ENCODE measurements around the gene SMIM36.
"Not testable (repeated sequence)": the region's sequence is repeated elsewhere in the genome, so short reads cannot be mapped to it uniquely, and the experiment has no call there.

SMIM36 gene

GRCh38 chr17:55513885-55514590 lies 2.8 kb upstream of the SMIM36 start:
- in situ Hi-C loops (cut with HindIII; ENCODE audit: low sequenced_read_pairs) = loop anchor here (5.0 kb wide), 1 partner anchor 157 kb away; no protein-coding TSS in a partner anchor

DNA sequence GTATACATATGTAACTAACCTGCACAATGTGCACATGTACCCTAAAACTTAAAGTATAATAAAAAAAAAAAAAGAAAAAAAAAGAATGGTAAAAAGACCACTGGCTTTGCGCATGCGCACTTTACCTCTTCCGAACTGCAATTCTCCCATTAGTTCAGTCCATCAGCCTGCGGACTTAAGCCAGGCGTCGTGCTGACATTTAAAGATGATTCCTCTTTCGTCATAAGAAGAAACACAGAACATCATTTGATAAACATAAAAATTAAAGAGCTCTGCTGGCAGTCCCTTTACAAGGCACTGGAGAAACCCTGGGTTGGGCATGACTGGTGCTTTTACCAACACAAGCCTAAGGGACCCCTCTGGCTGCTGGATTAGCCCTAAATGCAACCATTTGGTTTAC lies 3.6 kb downstream of the SMIM36 start:
- in situ Hi-C loops (cut with HindIII; ENCODE audit: low sequenced_read_pairs) = not testable (repeated sequence)

DNA sequence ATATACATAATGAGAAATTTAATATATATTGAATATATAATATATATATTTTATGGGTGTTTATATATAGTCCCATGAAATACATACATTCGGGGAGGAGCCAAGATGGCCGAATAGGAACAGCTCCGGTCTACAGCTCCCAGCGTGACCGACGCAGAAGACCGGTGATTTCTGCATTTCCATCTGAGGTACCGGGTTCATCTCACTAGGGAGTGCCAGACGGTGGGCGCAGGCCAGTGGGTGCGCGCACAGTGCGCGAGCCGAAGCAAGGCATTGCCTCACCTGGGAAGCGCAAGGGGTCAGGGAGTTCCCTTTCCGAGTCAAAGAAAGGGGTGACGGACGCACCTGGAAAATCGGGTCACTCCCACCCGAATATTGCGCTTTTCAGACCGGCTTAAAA lies 9.6 kb downstream of the SMIM36 start:
- in situ Hi-C loops (cut with HindIII; ENCODE audit: low sequenced_read_pairs) = not testable (repeated sequence)

DNA sequence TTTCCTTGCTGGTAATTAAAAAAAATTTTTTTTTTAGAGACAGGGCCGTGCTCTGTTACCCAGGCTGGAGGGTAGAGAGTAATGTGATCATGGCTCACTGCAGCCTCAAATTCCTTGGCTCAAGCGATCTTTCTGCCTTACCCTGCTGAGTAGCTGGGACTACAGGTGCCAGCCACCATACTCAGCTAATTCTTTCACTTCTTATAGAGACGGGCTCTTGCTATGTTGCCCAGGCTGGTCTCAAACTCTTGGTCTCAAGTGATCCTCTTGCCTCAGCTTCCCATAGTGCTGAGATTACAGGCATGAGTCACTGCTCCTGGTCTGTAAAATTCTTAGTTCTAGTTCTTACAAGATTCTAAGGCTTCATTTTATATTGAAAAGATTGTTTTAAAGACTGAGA lies 11.1 kb downstream of the SMIM36 start:
- in situ Hi-C loops (cut with HindIII; ENCODE audit: low sequenced_read_pairs) = no loop called here

GRCh38 chr17:55496094-55496881 lies 15.0 kb downstream of the SMIM36 start:
- in situ Hi-C loops (cut with HindIII; ENCODE audit: low sequenced_read_pairs) = no loop called here

DNA sequence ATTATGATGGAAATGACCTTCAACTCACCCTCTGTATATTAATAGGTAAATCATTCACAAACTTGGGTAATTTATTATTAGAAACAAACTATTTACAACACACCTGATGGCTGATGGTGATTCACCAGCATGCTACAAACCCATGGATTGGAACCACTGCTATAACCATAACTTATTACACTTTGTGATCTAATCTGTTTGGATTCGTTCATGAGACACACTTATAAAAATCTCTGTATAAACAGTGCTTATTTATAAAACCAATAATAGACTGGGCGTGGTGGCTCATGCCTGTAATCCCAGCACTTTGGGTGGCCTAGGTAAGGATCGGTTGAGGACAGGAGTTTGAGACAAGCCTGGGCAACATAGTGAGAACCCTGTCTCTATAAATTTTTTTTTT lies 16.0 kb downstream of the SMIM36 start:
- in situ Hi-C loops (cut with HindIII; ENCODE audit: low sequenced_read_pairs) = no loop called here

DNA sequence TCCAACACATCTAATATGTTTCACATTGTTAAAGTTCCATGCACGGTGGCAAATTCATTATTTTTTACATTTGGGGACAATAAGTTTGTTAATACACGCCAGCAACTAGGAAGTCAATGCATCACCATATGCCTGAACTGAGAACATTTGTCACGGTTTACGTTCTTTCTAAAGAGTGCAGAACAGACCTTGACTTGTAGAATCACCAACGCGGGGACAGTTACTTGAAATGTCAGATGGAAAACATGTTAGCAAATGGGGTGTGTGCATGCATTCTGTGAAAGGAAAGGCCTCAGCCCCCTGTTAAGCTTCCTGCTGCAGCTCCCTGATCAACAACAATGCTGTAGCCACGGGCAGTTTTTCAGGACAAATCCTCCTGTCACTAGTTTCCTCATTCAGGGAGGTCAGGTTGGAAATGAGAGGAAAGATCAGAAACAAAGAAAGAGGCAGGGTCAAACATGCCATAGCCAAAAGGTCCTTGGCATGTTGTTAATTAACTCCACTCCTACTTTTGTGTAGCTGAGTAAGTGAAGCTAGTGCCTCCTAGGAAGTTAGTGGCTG lies 18.4 kb downstream of the SMIM36 start:
- in situ Hi-C loops (cut with HindIII; ENCODE audit: low sequenced_read_pairs) = no loop called here

DNA sequence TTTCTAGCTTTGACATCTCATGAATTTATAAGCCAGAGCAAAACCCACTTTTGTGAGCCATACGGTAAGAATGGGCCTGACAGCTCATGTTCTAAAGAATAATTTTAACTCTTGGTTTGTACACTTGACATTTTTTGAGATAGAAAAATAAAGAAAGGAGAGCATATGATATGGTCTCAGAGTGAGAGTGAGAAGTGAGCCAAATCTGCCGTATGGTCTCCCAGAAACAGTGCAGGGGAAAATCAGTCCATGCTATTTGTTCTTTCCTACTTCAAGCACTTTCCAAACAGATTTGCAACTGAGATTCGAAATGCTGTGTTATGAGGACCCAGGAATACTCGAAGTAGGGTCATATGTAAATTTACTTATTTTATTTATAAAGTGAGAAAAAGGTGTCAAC lies 20.9 kb downstream of the SMIM36 start:
- in situ Hi-C loops (cut with HindIII; ENCODE audit: low sequenced_read_pairs) = no loop called here

- in situ Hi-C loops (cut with HindIII; ENCODE audit: low sequenced_read_pairs) = no loop called here
These were observed 23.4 kb downstream of the SMIM36 start for GRCh38 chr17:55487695-55488432.

GRCh38 chr17:55484575-55484974 lies 26.7 kb downstream of the SMIM36 start:
- in situ Hi-C loops (cut with HindIII; ENCODE audit: low sequenced_read_pairs) = no loop called here

DNA sequence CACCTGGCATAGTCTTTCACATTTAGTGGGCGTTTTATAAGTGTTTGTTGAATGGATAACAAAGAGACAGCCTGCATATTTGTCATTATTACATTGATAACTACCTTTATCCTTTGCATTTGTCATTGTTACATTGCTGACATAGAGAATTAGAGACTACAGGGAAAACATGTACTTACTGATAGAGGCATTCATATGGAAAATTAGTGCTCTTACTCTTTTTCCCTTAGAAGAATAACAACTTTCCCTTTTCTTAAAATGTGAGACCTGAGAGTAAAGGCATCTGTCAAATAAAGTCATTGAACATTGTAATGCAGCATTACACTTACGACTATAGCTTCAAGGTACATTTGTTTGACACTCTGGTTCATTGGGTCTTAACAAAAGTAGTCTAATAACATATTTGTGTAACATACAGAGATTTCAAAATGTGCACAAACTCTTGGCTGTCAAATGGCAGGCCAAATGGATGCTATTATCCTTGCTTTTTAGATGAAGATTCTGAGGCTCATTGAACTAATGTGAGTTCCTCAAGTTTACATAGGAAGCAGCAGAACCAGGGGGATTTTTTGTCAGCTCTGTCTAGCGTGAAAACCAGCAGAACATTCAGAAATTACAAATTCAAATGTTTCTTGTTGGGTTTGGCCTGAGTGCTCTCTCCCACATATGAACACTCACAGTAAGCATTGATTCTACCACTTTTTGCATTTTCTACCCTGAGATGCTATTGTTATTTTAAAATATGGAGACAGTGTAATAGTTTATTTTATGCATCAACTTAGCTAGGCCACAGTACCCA lies 28.5 kb downstream of the SMIM36 start:
- in situ Hi-C loops (cut with HindIII; ENCODE audit: low sequenced_read_pairs) = no loop called here

- in situ Hi-C loops (cut with HindIII; ENCODE audit: low sequenced_read_pairs) = no loop called here
These were observed 30.5 kb downstream of the SMIM36 start for GRCh38 chr17:55480631-55481315.

- in situ Hi-C loops (cut with HindIII; ENCODE audit: low sequenced_read_pairs) = no loop called here
These were observed 31.3 kb downstream of the SMIM36 start for GRCh38 chr17:55479903-55480302.

DNA sequence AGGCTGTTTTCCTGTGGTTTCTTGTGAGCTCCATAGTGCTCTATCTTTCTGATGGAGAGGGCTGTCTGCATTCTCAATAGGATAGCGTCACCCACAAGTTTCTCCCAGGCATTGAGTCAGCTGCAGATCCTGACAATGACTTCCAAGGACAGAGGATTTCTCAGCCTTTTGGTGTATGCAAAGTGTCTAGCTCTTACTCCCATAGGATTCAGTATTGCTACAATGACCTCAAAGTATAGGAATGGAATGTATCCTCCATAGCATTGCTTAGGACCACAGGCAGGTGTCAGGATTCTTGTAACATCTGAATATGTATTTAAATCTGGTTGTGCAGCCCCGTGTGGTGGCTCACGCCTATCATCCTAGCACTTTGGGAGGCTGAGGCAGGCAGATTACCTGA lies 32.3 kb downstream of the SMIM36 start:
- in situ Hi-C loops (cut with HindIII; ENCODE audit: low sequenced_read_pairs) = no loop called here

DNA sequence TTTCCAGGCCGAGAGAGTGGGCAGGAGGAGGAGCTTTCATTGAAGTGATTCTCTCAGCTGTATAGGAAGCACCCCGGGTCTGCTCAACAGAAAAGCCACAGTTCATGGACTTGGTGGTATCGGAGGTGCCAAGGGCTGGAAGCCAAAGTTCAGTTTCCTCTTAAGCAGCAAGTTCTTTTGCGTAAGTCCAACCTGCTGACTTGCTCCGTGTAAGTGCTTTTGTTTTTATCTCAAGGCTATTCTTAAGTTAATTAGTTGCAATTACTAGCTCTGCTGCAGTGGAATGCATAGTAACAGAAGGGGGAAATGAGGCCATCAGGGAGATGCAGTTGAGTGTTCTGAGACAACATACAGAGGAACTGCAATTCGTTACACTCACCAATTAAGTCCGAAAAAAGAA lies 44.6 kb downstream of the SMIM36 start:
- in situ Hi-C loops (cut with HindIII; ENCODE audit: low sequenced_read_pairs) = no loop called here

DNA sequence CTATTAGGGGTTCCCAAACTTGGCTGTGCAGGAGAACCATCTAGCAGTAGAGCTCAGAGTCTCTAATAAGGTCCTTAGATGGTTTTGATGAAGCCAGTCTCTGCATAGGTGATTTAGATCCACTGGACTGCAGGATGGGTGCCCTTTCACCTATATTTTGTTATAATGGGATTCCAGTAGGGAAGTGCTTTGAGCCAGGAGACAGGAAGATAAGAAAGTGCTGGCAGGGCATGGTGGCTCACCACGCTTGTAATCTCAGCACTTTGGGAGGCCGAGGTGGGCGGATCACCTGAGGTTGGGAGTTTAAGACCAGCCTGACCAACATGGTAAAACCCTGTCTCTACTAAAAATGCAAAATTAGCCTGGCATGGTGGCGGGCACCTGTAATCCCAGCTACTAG lies 45.5 kb downstream of the SMIM36 start:
- in situ Hi-C loops (cut with HindIII; ENCODE audit: low sequenced_read_pairs) = not testable (repeated sequence)

- in situ Hi-C loops (cut with HindIII; ENCODE audit: low sequenced_read_pairs) = no loop called here
These were observed 47.7 kb downstream of the SMIM36 start for GRCh38 chr17:55463600-55463999.

DNA sequence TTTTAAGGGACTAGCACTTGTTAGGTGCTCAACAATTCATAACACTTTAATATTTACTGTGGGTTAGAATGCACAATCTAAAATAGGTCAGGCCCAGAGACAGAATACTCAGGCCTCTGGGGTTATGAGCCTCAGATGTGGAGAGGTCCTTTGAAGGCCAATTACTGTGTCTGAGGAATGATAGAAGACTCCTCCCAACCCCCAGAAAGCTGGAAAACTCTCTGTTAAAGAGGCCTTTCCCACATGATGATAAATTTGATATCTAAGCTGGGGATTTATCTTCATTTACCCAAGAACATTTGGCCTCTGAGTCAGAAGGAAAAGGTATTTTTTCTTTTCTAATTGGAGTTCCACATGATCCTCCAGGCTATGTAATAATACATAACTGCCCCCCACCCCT lies 48.5 kb downstream of the SMIM36 start:
- in situ Hi-C loops (cut with HindIII; ENCODE audit: low sequenced_read_pairs) = no loop called here

GRCh38 chr17:55462234-55462633 lies 49.0 kb downstream of the SMIM36 start:
- in situ Hi-C loops (cut with HindIII; ENCODE audit: low sequenced_read_pairs) = no loop called here

DNA sequence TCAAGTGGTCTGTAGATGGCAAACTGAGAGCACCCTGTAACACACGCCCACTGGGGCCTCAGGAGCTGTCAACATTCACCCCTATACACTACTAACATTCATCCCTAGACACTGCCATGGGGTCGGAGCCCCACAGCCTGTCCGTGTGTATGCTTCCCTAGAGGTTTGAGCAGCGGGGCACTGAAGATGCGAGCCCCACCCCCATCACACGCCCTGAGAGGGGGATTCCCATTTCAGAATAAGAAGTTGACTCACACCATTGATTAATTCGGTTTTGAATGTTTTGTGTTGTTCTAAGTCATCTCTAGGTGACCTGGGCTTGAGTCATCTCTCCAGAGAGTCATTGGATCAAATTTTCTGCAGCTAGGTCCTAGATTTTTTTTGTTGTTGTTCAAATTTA lies 52.3 kb downstream of the SMIM36 start:
- in situ Hi-C loops (cut with HindIII; ENCODE audit: low sequenced_read_pairs) = no loop called here

Measured in DLD1 (cell line).